ENCODE measurements around the gene ICE1. TPM values are rescaled to one million over a fixed set of nuclear protein-coding genes. Genes with fewer than 3 reads are reported as not detected.
A peak's percentile ranks its signal among the peaks of the same experiment; 100 is the strongest.
"Not testable (repeated sequence)": the region's sequence is repeated elsewhere in the genome, so short reads cannot be mapped to it uniquely, and the experiment has no call there.

Gene ICE1
- total and polyA plus RNA-seq, 9 of the 15 experiments (the other 6 are each of a cell fraction or from before 2014, with no cell fraction given): 4.9 to 47.4 (median 28.2) TPM

DNA sequence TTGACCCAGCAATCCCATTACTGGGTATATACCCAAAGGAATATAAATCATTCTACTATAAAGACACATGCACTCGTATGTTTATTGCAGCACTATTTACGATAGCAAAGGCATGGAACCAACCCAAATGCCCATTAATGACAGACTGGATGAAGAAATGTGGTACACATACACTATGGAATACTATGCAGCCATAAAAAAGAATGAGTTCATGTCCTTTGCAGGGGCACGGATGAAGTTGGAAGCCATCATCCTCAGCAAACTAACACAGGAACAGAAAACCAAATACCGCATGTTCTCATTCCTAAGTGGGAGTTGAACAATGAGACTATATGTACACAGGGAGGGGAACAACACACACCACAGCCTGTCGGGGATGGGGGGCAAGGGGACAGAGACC lies 8.6 kb upstream of the ICE1 start:
- H3K9me3 ChIP-seq (replicated peaks; ENCODE audit: control insufficient read depth, insufficient read depth, low read depth, low read length); H3K36me3 ChIP-seq (ENCODE audit: control insufficient read depth, insufficient read depth, low read length); intact Hi-C loops (cut with micrococcal nuclease); H3K9me1 ChIP-seq (ENCODE audit: control insufficient read depth, insufficient read depth, low read length); DNase-seq (ENCODE audit: extremely low read depth in 1 of 4, low spot score in 3 of 4); H3K4me3 ChIP-seq; BruUV-seq (replicated peaks); H3K4me2 ChIP-seq (ENCODE audit: insufficient read depth, low read length); H3K79me2 ChIP-seq (ENCODE audit: control insufficient read depth, insufficient read depth, low read length); FAIRE-seq; H2AFZ ChIP-seq (ENCODE audit: low read depth, low read length); H3K9ac ChIP-seq (ENCODE audit: insufficient read depth in 1 of 2, low read depth in 2 of 2, low read length in 2 of 2); ATAC-seq; H3K27ac ChIP-seq (ENCODE audit: extremely low read depth, low read depth, low read length); CTCF ChIA-PET (ENCODE audit: low intra/inter-chr PET ratio); H4K20me1 ChIP-seq (replicated peaks; ENCODE audit: control insufficient read depth, insufficient read depth, low read length); H3K27me3 ChIP-seq (ENCODE audit: control insufficient read depth in 2 of 2, insufficient read depth in 2 of 2, low read length in 2 of 2); POLR2A ChIA-PET; H3K4me1 ChIP-seq (replicated peaks in 1 of 2; ENCODE audit: control insufficient read depth in 2 of 2, insufficient read depth in 2 of 2, low read length in 2 of 2): not testable (repeated sequence)
- 0% methylated on average over 5 of the region's 5 CpGs for WGBS (ENCODE audit: insufficient coverage, low coverage, missing lambda C conversion rate)
- TF ChIP-seq ZNF146 (CRISPR knock-in tag; IDR thresholded peaks at IDR 0.05; ENCODE audit: unreplicated experiment): peak; percentile 59
- in situ Hi-C loops (cut with MboI): loop anchor here (25.0 kb wide), 1 partner anchor 527 kb away; no protein-coding TSS in a partner anchor

DNA sequence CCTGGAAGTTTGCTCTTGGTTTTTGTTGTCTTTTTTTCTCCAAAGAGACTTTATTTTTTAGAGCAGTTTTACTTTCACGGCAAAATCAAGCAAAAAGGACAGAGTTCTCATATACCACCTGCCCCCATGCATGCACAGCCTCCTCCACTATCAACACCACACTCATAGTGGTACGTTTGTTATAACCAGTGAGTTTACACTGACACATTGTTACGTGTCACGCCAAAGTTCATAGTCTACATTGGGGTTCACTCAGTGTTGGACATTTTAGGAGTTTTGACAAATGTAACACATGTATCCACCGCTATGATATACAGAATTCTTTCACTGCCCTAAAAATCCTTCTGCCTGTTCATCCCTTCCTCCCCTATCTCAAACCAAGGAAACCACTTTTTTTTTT lies 7.5 kb upstream of the ICE1 start:
- no peaks in the 10 kb centered on the region for H4K20me1 ChIP-seq (replicated peaks; ENCODE audit: control insufficient read depth, insufficient read depth, low read length)
- no peaks in the 10 kb centered on the region for H3K9me1 ChIP-seq (ENCODE audit: control insufficient read depth, insufficient read depth, low read length)
- no peak overlapping the region for H3K27ac ChIP-seq (ENCODE audit: extremely low read depth, low read depth, low read length)
- no peaks in the 10 kb centered on the region for H3K79me2 ChIP-seq (ENCODE audit: control insufficient read depth, insufficient read depth, low read length)
- DNase-seq (ENCODE audit: extremely low read depth in 1 of 4, low spot score in 3 of 4) (no peak), ATAC-seq (no peak), FAIRE-seq (no peak)
- ChIA-PET POLR2A (no interaction called here), CTCF (ENCODE audit: low intra/inter-chr PET ratio) (interaction anchor here (1.1 kb wide), 1 partner anchor 547 kb away, joined by 3 read pairs; no protein-coding TSS in a partner anchor)
- in situ Hi-C loops (cut with MboI) (loop anchor here (25.0 kb wide), 1 partner anchor 528 kb away; no protein-coding TSS in a partner anchor), intact Hi-C loops (cut with micrococcal nuclease) (loop anchor here (5.0 kb wide), 1 partner anchor 123 kb away; no protein-coding TSS in a partner anchor)
- H3K4me2 ChIP-seq (ENCODE audit: insufficient read depth, low read length): no peak overlapping the region
- H3K27me3 ChIP-seq (ENCODE audit: control insufficient read depth in 2 of 2, insufficient read depth in 2 of 2, low read length in 2 of 2): peaks cover 0 to 4% of the 10 kb centered on the region in 2 experiments; a peak in 1 of 5 replicates
- no peaks in the 10 kb centered on the region; a peak in 1 of 5 replicates for H3K4me1 ChIP-seq (replicated peaks in 1 of 2; ENCODE audit: control insufficient read depth in 2 of 2, insufficient read depth in 2 of 2, low read length in 2 of 2)
- no peak overlapping the region for H3K4me3 ChIP-seq
- H3K9ac ChIP-seq (ENCODE audit: insufficient read depth in 1 of 2, low read depth in 2 of 2, low read length in 2 of 2): no peak overlapping the region
- H3K9me3 ChIP-seq (replicated peaks; ENCODE audit: control insufficient read depth, insufficient read depth, low read depth, low read length): no peaks in the 10 kb centered on the region
- H2AFZ ChIP-seq (ENCODE audit: low read depth, low read length): no peak overlapping the region
- no TSS peak for BruUV-seq (replicated peaks)
- whole genome bisulfite sequencing (ENCODE audit: insufficient coverage, low coverage, missing lambda C conversion rate): 5% methylated on average over 5 of the region's 5 CpGs
- H3K36me3 ChIP-seq (ENCODE audit: control insufficient read depth, insufficient read depth, low read length): no peaks in the 10 kb centered on the region
- TF ChIP-seq GABPB1 (CRISPR knock-in tag; IDR thresholded peaks at IDR 0.05) (no peak), HEY1 (CRISPR knock-in tag; IDR thresholded peaks at IDR 0.05; ENCODE audit: borderline replicate concordance) (no peak), ASH1L (IDR thresholded peaks at IDR 0.05; ENCODE audit: borderline replicate concordance, low read depth, partially characterized antibody) (no peak), RBM22 (IDR thresholded peaks at IDR 0.05; ENCODE audit: low read depth, low read length, poor library complexity, severe bottlenecking) (no peak), RBFOX2 (IDR thresholded peaks at IDR 0.05; ENCODE audit: low read depth, low read length) (no peak), POLR3G (IDR thresholded peaks at IDR 0.05; ENCODE audit: extremely low read depth, insufficient read length, insufficient replicate concordance) (no peak), GTF2B (IDR thresholded peaks at IDR 0.05; ENCODE audit: extremely low read depth, insufficient read length) (no peak), ZNF583 (CRISPR knock-in tag; IDR thresholded peaks at IDR 0.05) (no peak), FIP1L1 (IDR thresholded peaks at IDR 0.05; ENCODE audit: low read depth, low read length, poor library complexity, severe bottlenecking) (no peak), TARDBP (IDR thresholded peaks at IDR 0.05) (no peak), POLR3A (IDR thresholded peaks at IDR 0.05; ENCODE audit: borderline replicate concordance, extremely low read depth, insufficient read depth, insufficient read length) (no peak), ATF4 (CRISPR knock-in tag; IDR thresholded peaks at IDR 0.05) (no peak), ZNF124 (CRISPR knock-in tag; IDR thresholded peaks at IDR 0.05) (no peak), STAT5B (CRISPR knock-in tag; IDR thresholded peaks at IDR 0.05) (no peak), PTTG1 (tag; IDR thresholded peaks at IDR 0.05; ENCODE audit: low read depth) (no peak)

All from K562 (cell line).